Sigmoid colon (tissue), 7 donors: ENCODE measurements around the gene N4BP2L1. TPM values are rescaled to one million over a fixed set of nuclear protein-coding genes. Genes with fewer than 3 reads are reported as not detected.

Experiments used
- DNase-seq: peaks from one replicate; pipeline ENCODE4 v3.0.0-alpha.2; 2019
- H3K27ac ChIP-seq, 4 donors: fragments of 200-600 bp; sonication (generic); one replicate each; pipeline ENCODE4 v1.5.1; 2016 to 2019; ENCODE audit warnings: mild to moderate bottlenecking in 1 of 4
- H3K27me3 ChIP-seq, 3 donors: fragments of 200-600 bp; sonication (generic); one replicate each; pipeline ENCODE4 v1.5.1; 2019; ENCODE audit warnings: mild to moderate bottlenecking in 1 of 3
- H3K36me3 ChIP-seq, 4 donors: fragments of 200-600 bp; sonication (generic); one replicate each; pipeline ENCODE4 v1.5.1; 2016 to 2019
- H3K4me1 ChIP-seq, 4 donors: fragments of 200-600 bp; sonication (generic); one replicate each; pipeline ENCODE4 v1.5.1; 2017 to 2019
- H3K4me3 ChIP-seq, 4 donors: fragments of 200-600 bp; sonication (generic); one replicate each; pipeline ENCODE4 v1.5.1; 2017 to 2019; ENCODE audit warnings: mild to moderate bottlenecking in 2 of 4, moderate library complexity in 1 of 4
- H3K9me3 ChIP-seq, 4 donors: fragments of 200-600 bp in 3 of 4; sonication (generic) in 3 of 4; one replicate each; pipeline versions ENCODE4 v1.5.1 to v1.6.1; 2013 to 2019
- CTCF ChIP-seq, 4 experiments: fragments of 450-650 bp in 3 of 4; fragments of 200-600 bp in 1 of 4; IDR thresholded peaks; one replicate each; pipeline ENCODE4 v1.5.1; 2016 to 2019; ENCODE audit warnings: antibody characterized with exemption in 4 of 4, mild to moderate bottlenecking in 3 of 4, moderate library complexity in 2 of 4
- EP300 ChIP-seq, 4 donors: sonication (generic); formaldehyde crosslinking; IDR thresholded peaks; one replicate each; pipeline ENCODE4 v1.6.1; 2017; ENCODE audit warnings: antibody characterized with exemption in 4 of 4
- POLR2A ChIP-seq, 2 donors: fragments of 450-650 bp; IDR thresholded peaks; one replicate each; pipeline ENCODE4 v1.6.1; 2016; ENCODE audit warnings: antibody characterized with exemption in 2 of 2, mild to moderate bottlenecking in 2 of 2, moderate library complexity in 2 of 2
- POLR2AphosphoS5 ChIP-seq, 4 donors: sonication (generic); formaldehyde crosslinking; IDR thresholded peaks; one replicate each; pipeline ENCODE4 v1.6.1; 2017; ENCODE audit warnings: antibody characterized with exemption in 4 of 4
- WGBS, 2 donors: extraction: QIAGEN DNeasy Blood & Tissue Kit; methylation state at CpG; one replicate each; pipeline ENCODE4 v1.1.7; 2013; 5-methylcytosine and 5-hydroxymethylcytosine counted together
- intact Hi-C: fragments of 100-400 bp; cut with DNase I; formaldehyde crosslinking; loops from one replicate; pipeline ENCODE4 v1.15.1; 2023
- polyA plus RNA-seq, 3 donors: library from polyadenylated mRNA; stranded (reverse); fragments of 200-250 nt; gene quantifications; one replicate each; pipeline ENCODE4 v1.2.3, GENCODE V29; 2013
- total RNA-seq, 4 donors: library from RNA; depleted of rRNA; stranded (reverse); fragments of >200 nt; gene quantifications; one replicate each; pipeline ENCODE4 v1.1.0, GENCODE V29; 2016
- donor health status: healthy with polysubstance abuse.
- donor health status: Bipolar disorder and iron deficiency.
- donor health status: healthy.

N4BP2L1 gene
- total and polyA plus RNA-seq, 7 donors = 7.8 to 34.9 (median 17.7) TPM

- DNase-seq = no peak
- intact Hi-C loops = no loop called here
- Histone ChIP-seq H3K4me3 (no peak overlapping the region), H3K27ac (no peak overlapping the region), H3K36me3 (no peaks in the 10 kb centered on the region), H3K27me3 (no peaks in the 10 kb centered on the region), H3K4me1 (no peaks in the 10 kb centered on the region), H3K9me3 (no peaks in the 10 kb centered on the region)
- TF ChIP-seq CTCF (IDR thresholded peaks at IDR 0.05) = no peak
- TF ChIP-seq POLR2A (IDR thresholded peaks at IDR 0.05) = no peak
- TF ChIP-seq EP300 (IDR thresholded peaks at IDR 0.05) = no peak
- TF ChIP-seq POLR2AphosphoS5 (IDR thresholded peaks at IDR 0.05) = no peak
- 79 to 82% methylated on average over 4 of the region's 4 CpGs for WGBS, 2 donors
Observed at GRCh38 chr13:32391101-32391619, 36.8 kb downstream of the N4BP2L1 start.

DNA sequence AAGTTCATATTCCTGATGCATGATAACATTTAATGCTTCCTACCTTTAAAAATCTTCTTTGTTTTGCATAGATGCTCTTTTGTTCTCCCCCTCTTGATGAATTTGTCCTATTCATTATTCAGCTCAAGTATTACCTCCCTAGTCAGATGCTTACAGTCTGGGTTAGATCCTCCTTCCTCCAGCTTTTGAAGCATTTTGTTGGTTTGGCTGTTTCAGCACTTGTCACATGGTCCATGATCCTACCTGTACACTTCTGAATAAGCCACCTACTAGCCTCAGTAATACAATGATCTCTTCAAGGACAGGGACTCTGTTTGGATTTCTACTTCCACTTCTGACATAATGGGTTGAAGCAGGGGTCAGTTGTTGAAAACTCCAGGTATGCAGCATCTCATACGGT is 37.4 kb downstream of the N4BP2L1 start:
- no peaks in the 10 kb centered on the region for H3K36me3 ChIP-seq
- 80 to 93% methylated on average over 1 of the region's 1 CpG for WGBS, 2 donors
- H3K9me3 ChIP-seq = no peaks in the 10 kb centered on the region
- H3K4me1 ChIP-seq = no peaks in the 10 kb centered on the region
- H3K27ac ChIP-seq = no peak overlapping the region
- DNase-seq = no peak
- TF ChIP-seq POLR2AphosphoS5 (IDR thresholded peaks at IDR 0.05) (no peak), POLR2A (IDR thresholded peaks at IDR 0.05) (no peak), CTCF (IDR thresholded peaks at IDR 0.05) (no peak), EP300 (IDR thresholded peaks at IDR 0.05) (no peak)
- no peak overlapping the region for H3K4me3 ChIP-seq
- intact Hi-C loops = no loop called here
- no peaks in the 10 kb centered on the region for H3K27me3 ChIP-seq

- Histone ChIP-seq H3K9me3 (no peaks in the 10 kb centered on the region), H3K4me1 (no peaks in the 10 kb centered on the region), H3K4me3 (no peak overlapping the region), H3K36me3 (no peaks in the 10 kb centered on the region), H3K27ac (no peak overlapping the region), H3K27me3 (no peaks in the 10 kb centered on the region)
- intact Hi-C loops = no loop called here
- DNase-seq = no peak
- 60 to 80% methylated on average over 4 of the region's 4 CpGs for WGBS, 2 donors
- TF ChIP-seq CTCF (IDR thresholded peaks at IDR 0.05) = no peak
- TF ChIP-seq POLR2AphosphoS5 (IDR thresholded peaks at IDR 0.05) = no peak
- no peak for TF ChIP-seq POLR2A (IDR thresholded peaks at IDR 0.05)
- TF ChIP-seq EP300 (IDR thresholded peaks at IDR 0.05) = no peak
Observed at GRCh38 chr13:32390048-32390447, 37.9 kb downstream of the N4BP2L1 start.

DNA sequence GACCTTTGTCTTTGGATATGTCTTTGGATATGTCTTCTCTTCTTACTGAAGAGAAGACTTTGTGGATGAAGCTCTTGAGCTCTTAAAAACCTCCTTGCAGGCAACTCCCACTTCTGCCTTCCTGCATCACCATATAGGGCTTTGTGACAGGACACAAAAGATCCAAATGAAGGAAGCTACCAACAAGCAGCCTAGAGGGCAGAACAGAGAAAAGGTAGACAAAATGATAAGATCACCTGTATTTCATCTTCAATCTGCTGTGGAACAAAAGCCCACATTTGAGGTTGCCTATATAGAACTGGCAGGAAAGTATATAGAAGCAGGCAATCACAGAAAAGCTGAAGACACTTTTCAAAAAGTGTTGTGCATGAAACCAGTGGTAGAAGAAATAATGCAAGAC is 42.5 kb downstream of the N4BP2L1 start:
- Histone ChIP-seq H3K27ac (no peak overlapping the region), H3K36me3 (no peaks in the 10 kb centered on the region), H3K9me3 (no peaks in the 10 kb centered on the region), H3K27me3 (no peaks in the 10 kb centered on the region), H3K4me1 (no peaks in the 10 kb centered on the region), H3K4me3 (no peak overlapping the region)
- intact Hi-C loops = no loop called here
- TF ChIP-seq POLR2AphosphoS5 (IDR thresholded peaks at IDR 0.05) (no peak), CTCF (IDR thresholded peaks at IDR 0.05) (no peak), POLR2A (IDR thresholded peaks at IDR 0.05) (no peak), EP300 (IDR thresholded peaks at IDR 0.05) (no peak)
- no peak for DNase-seq

GRCh38 chr13:32384702-32385101 is 43.2 kb downstream of the N4BP2L1 start:
- TF ChIP-seq POLR2AphosphoS5 (IDR thresholded peaks at IDR 0.05) (no peak), POLR2A (IDR thresholded peaks at IDR 0.05) (no peak), EP300 (IDR thresholded peaks at IDR 0.05) (no peak), CTCF (IDR thresholded peaks at IDR 0.05) (no peak)
- 88 to 96% methylated on average over 2 of the region's 2 CpGs for WGBS, 2 donors
- Histone ChIP-seq H3K4me3 (no peak overlapping the region), H3K4me1 (no peaks in the 10 kb centered on the region), H3K9me3 (no peaks in the 10 kb centered on the region), H3K27ac (no peak overlapping the region), H3K27me3 (no peaks in the 10 kb centered on the region), H3K36me3 (no peaks in the 10 kb centered on the region)
- intact Hi-C loops = loop anchor here (5.0 kb wide), 1 partner anchor 198 kb away; no protein-coding TSS in a partner anchor
- DNase-seq = no peak
